Liver (tissue), 9 donors: ENCODE measurements around the gene AMZ1. TPM values are rescaled to one million over a fixed set of nuclear protein-coding genes. Genes with fewer than 3 reads are reported as not detected.

ENCODE experiments used
- DNase-seq: peaks from one replicate; pipeline ENCODE4 v3.0.0-alpha.2; 2017; ENCODE audit warnings: low spot score
- H3K27ac ChIP-seq, 2 donors: one replicate each; pipeline ENCODE4 v1.7.0; 2013; ENCODE audit warnings: inconsistent platforms in 2 of 2, low read length in 2 of 2, control low read depth in 1 of 2, low read depth in 1 of 2, mild to moderate bottlenecking in 1 of 2
- H3K27me3 ChIP-seq, 4 donors: one replicate each; pipeline versions ENCODE4 v1.6.1 to v1.7.0; 2013; ENCODE audit warnings: low read length in 3 of 4, inconsistent platforms in 1 of 4, mild to moderate bottlenecking in 1 of 4, moderate library complexity in 1 of 4; ENCODE audit not compliant: control insufficient read depth in 4 of 4, insufficient read depth in 4 of 4
- H3K36me3 ChIP-seq, 4 donors: one replicate each; pipeline versions ENCODE4 v1.6.1 to v1.7.0; 2013; ENCODE audit warnings: low read length in 3 of 4, mild to moderate bottlenecking in 3 of 4, low read depth in 1 of 4, moderate library complexity in 1 of 4; ENCODE audit not compliant: control insufficient read depth in 4 of 4, insufficient read depth in 3 of 4
- H3K4me1 ChIP-seq, 4 donors: one replicate each; pipeline versions ENCODE4 v1.6.1 to v1.7.0; 2013; ENCODE audit warnings: low read length in 3 of 4, mild to moderate bottlenecking in 3 of 4, moderate library complexity in 1 of 4; ENCODE audit not compliant: control insufficient read depth in 4 of 4, insufficient read depth in 4 of 4
- H3K4me3 ChIP-seq, 3 donors: one replicate each; pipeline versions ENCODE4 v1.6.1 to v1.7.0; 2013; ENCODE audit warnings: low read length in 3 of 3, control low read depth in 1 of 3, low read depth in 1 of 3, mild to moderate bottlenecking in 1 of 3
- H3K9ac ChIP-seq, 2 donors: one replicate each; pipeline ENCODE4 v1.7.0; 2013; ENCODE audit warnings: low read length in 2 of 2, mild to moderate bottlenecking in 2 of 2, moderate library complexity in 2 of 2, control low read depth in 1 of 2, low read depth in 1 of 2
- H3K9me3 ChIP-seq, 4 donors: one replicate each; pipeline versions ENCODE4 v1.6.1 to v1.7.0; 2013; ENCODE audit warnings: low read length in 3 of 4; ENCODE audit not compliant: control insufficient read depth in 4 of 4
- ATF3 ChIP-seq: IDR thresholded peaks from 2 replicates; pipeline ENCODE4 v1.6.1; 2016; ENCODE audit warnings: antibody characterized with exemption
- CTCF ChIP-seq: fragments of 150-350 bp; IDR thresholded peaks from 2 replicates; pipeline ENCODE4 v1.5.1; 2017; ENCODE audit warnings: improper control_type of control experiment, low read depth, low read length; ENCODE audit not compliant: missing input control
- EGR1 ChIP-seq, 2 donors: IDR thresholded peaks; 2 replicates each; pipeline ENCODE4 v1.6.1; 2016 to 2018; ENCODE audit warnings: antibody characterized with exemption in 2 of 2, low read depth in 2 of 2
- FOXA1 ChIP-seq: IDR thresholded peaks from 2 replicates; pipeline ENCODE4 v1.6.1; 2016; ENCODE audit warnings: antibody characterized with exemption
- FOXA2 ChIP-seq: IDR thresholded peaks from 2 replicates; pipeline ENCODE4 v1.6.1; 2016; ENCODE audit warnings: antibody characterized with exemption
- GABPA ChIP-seq, 2 donors: IDR thresholded peaks in 1 of 2; conservative IDR thresholded peaks in 1 of 2; 2 replicates each; pipeline ENCODE4 v1.6.1; 2016; ENCODE audit warnings: antibody characterized with exemption in 2 of 2, mild to moderate bottlenecking in 1 of 2, moderate library complexity in 1 of 2
- HNF4A ChIP-seq, 2 donors: conservative IDR thresholded peaks; 2 replicates each; pipeline ENCODE4 v1.6.1; 2016; ENCODE audit warnings: antibody characterized with exemption in 2 of 2, mild to moderate bottlenecking in 2 of 2
- HNF4G ChIP-seq: IDR thresholded peaks from 2 replicates; pipeline ENCODE4 v1.6.1; 2016; ENCODE audit warnings: antibody characterized with exemption
- JUND ChIP-seq, 2 donors: IDR thresholded peaks; 2 replicates each; pipeline ENCODE4 v1.6.1; 2016; ENCODE audit warnings: antibody characterized with exemption in 2 of 2
- MAX ChIP-seq: IDR thresholded peaks from 2 replicates; pipeline ENCODE4 v1.6.1; 2016; ENCODE audit warnings: antibody characterized with exemption
- NR2F2 ChIP-seq: IDR thresholded peaks from 2 replicates; pipeline ENCODE4 v1.6.1; 2016; ENCODE audit warnings: antibody characterized with exemption
- RAD21 ChIP-seq, 2 donors: IDR thresholded peaks; 2 replicates each; pipeline ENCODE4 v1.6.1; 2016; ENCODE audit warnings: antibody characterized with exemption in 2 of 2, mild to moderate bottlenecking in 2 of 2
- REST ChIP-seq: IDR thresholded peaks from 2 replicates; pipeline ENCODE4 v1.6.1; 2016; ENCODE audit warnings: antibody characterized with exemption, mild to moderate bottlenecking
- RXRA ChIP-seq, 2 donors: IDR thresholded peaks; 2 replicates each; pipeline ENCODE4 v1.6.1; 2017 to 2018; ENCODE audit warnings: antibody characterized with exemption in 2 of 2, mild to moderate bottlenecking in 1 of 2
- SP1 ChIP-seq: IDR thresholded peaks from 2 replicates; pipeline ENCODE4 v1.6.1; 2018; ENCODE audit warnings: antibody characterized with exemption, mild to moderate bottlenecking
- YY1 ChIP-seq: IDR thresholded peaks from 2 replicates; pipeline ENCODE4 v1.6.1; 2016; ENCODE audit warnings: antibody characterized with exemption, mild to moderate bottlenecking
- WGBS: extraction: QIAGEN DNeasy Blood & Tissue Kit; methylation state at CpG from one replicate; pipeline ENCODE4 v1.1.7; 2013; 5-methylcytosine and 5-hydroxymethylcytosine counted together
- polyA plus RNA-seq, 2 donors: library from polyadenylated mRNA; stranded (reverse) in 1 of 2; unstranded in 1 of 2; fragments of 200-250 nt in 1 of 2; fragments of >200 nt in 1 of 2; fragmentation: Nextera tagmentation in 1 of 2; extraction: Ambion mirVana in 1 of 2; gene quantifications; one replicate each; pipeline versions ENCODE4 v1.2.1 to v1.2.3, GENCODE V29; 2013 to 2015
- total RNA-seq, 2 donors: library from RNA; depleted of rRNA; stranded (reverse); fragments of >200 nt; gene quantifications; one replicate each; pipeline ENCODE4 v1.2.3, GENCODE V29; 2014
- donor health status: healthy.
- donor health status: healthy.
- donor health status: healthy.
- donor health status: healthy.
- donor health status: healthy.

Gene AMZ1
- total and polyA plus RNA-seq, 4 donors = 0.10 to 1.3 (median 1.1) TPM; not detected in 1

GRCh38 chr7:2666155-2666554, 21.8 kb upstream of the AMZ1 start:
- 39% methylated on average over 6 of the region's 6 CpGs for WGBS
- Histone ChIP-seq H3K9me3 (no peaks in the 10 kb centered on the region), H3K9ac (no peak overlapping the region), H3K4me1 (peaks cover 11 to 54% (median 44%) of the 10 kb centered on the region in 4 donors), H3K4me3 (no peak overlapping the region), H3K27me3 (no peaks in the 10 kb centered on the region), H3K27ac (peak overlapping the region in 1 of 2 donors; percentile 75), H3K36me3 (peaks cover 0 to 4% (median 0%) of the 10 kb centered on the region in 4 donors)
- TF ChIP-seq FOXA1 (no peak), ATF3 (no peak), FOXA2 (no peak), RAD21 (IDR thresholded peaks at IDR 0.05) (no peak), JUND (IDR thresholded peaks at IDR 0.05) (no peak), HNF4G (no peak), YY1 (no peak), NR2F2 (no peak), GABPA (IDR thresholded peaks at IDR 0.05 in 1 of 2, conservative IDR thresholded peaks at IDR 0.05 in 1 of 2) (no peak), RXRA (IDR thresholded peaks at IDR 0.05) (no peak), MAX (no peak), SP1 (no peak)
- DNase-seq = no peak

GRCh38 chr7:2666588-2667250, 21.3 kb upstream of the AMZ1 start:
- TF ChIP-seq RXRA (IDR thresholded peaks at IDR 0.05) (peak; percentile 85 to 93), YY1 (peak; percentile 46), FOXA1 (no peak), SP1 (peak; percentile 84), RAD21 (IDR thresholded peaks at IDR 0.05) (peak in 1 of 2 donors; percentile 17), HNF4A (conservative IDR thresholded peaks at IDR 0.05) (peak; percentile 93 to 96), CTCF (no peak), NR2F2 (peak; percentile 65), HNF4G (peak; percentile 68), MAX (peak; percentile 92), ATF3 (no peak), EGR1 (IDR thresholded peaks at IDR 0.05; ENCODE audit: low read depth in 2 of 2) (peak; percentile 53 to 91), REST (peak; percentile 53)
- Histone ChIP-seq H3K9me3 (no peaks in the 10 kb centered on the region), H3K27ac (peak overlapping the region in 1 of 2 donors; percentile 75), H3K4me1 (peaks cover 10 to 50% (median 39%) of the 10 kb centered on the region in 4 donors), H3K36me3 (peaks cover 0 to 2% (median 0%) of the 10 kb centered on the region in 4 donors), H3K4me3 (no peak overlapping the region), H3K27me3 (no peaks in the 10 kb centered on the region), H3K9ac (no peak overlapping the region)
- no peak for DNase-seq
- 39% methylated on average over 18 of the region's 18 CpGs for WGBS
